Activated T-cell treated with anti-CD3 and anti-CD28 coated beads, Interleukin-2, amount 50 U/mL, for 72 hours (primary cell): ENCODE results near the gene RTL9. TPM values are rescaled to one million over a fixed set of nuclear protein-coding genes. Genes with fewer than 3 reads are reported as not detected.
"Not testable (repeated sequence)": the region's sequence is repeated elsewhere in the genome, so short reads cannot be mapped to it uniquely, and the experiment has no call there.

Source experiments
- ATAC-seq, 2 donors: fragments of 150-1000 bp; cut with Tn5 transposase; replicated peaks in 1 of 2; 2 replicates each; pipeline ENCODE4 v1.10.0; 2021; ENCODE audit warnings: moderate library complexity in 2 of 2, mild to moderate bottlenecking in 1 of 2
- DNase-seq, 2 donors: peaks; one replicate each; pipeline ENCODE4 v3.0.0; 2021 to 2022; ENCODE audit warnings: mixed read lengths in 1 of 2
- H3K27ac Mint-ChIP-seq: one replicate; pipeline ENCODE4 v1.8.0; 2022; ENCODE audit warnings: mild to moderate bottlenecking, moderate library complexity, mixed read lengths
- H3K27me3 Mint-ChIP-seq: one replicate; pipeline ENCODE4 v1.8.0; 2022; ENCODE audit warnings: low read depth, mixed read lengths
- H3K36me3 Mint-ChIP-seq, 2 donors: one replicate each; pipeline ENCODE4 v1.8.0; 2022; ENCODE audit warnings: mixed read lengths in 2 of 2, mild to moderate bottlenecking in 1 of 2; ENCODE audit not compliant: insufficient read depth in 2 of 2
- H3K4me1 Mint-ChIP-seq: one replicate; pipeline ENCODE4 v1.8.0; 2022; ENCODE audit warnings: low read depth, mixed read lengths
- H3K4me3 Mint-ChIP-seq, 2 donors: one replicate each; pipeline ENCODE4 v1.8.0; 2022; ENCODE audit warnings: mild to moderate bottlenecking in 2 of 2, mixed read lengths in 2 of 2, moderate library complexity in 2 of 2
- H3K9me3 Mint-ChIP-seq, 2 donors: one replicate each; pipeline ENCODE4 v1.8.0; 2022; ENCODE audit warnings: mixed read lengths in 2 of 2
- total RNA-seq, 2 donors: library from RNA; stranded (reverse); gene quantifications; one replicate each; pipeline ENCODE4 v1.2.3, GENCODE V29; 2022

Gene RTL9
- total RNA-seq, 2 donors from 2014 or later = 0.07 to 0.14 TPM

- ATAC-seq (no peak), DNase-seq (no peak)
- Mint-ChIP-seq H3K36me3 (no peaks in the 10 kb centered on the region), H3K4me1 (no peaks in the 10 kb centered on the region), H3K4me3 (no peak overlapping the region), H3K27ac (peak overlapping the region; percentile 74), H3K27me3 (peaks cover 42% of the 10 kb centered on the region), H3K9me3 (no peaks in the 10 kb centered on the region)
Observed at GRCh38 chrX:110402091-110402849, 43.6 kb downstream of the RTL9 start.

- no peaks in the 10 kb centered on the region for H3K4me1 Mint-ChIP-seq
- no peak for ATAC-seq
Observed at GRCh38 chrX:110402850-110403221, 44.2 kb downstream of the RTL9 start.

GRCh38 chrX:110403441-110404238, 45.0 kb downstream of the RTL9 start:
- DNase-seq (no peak), ATAC-seq (no peak)
- Mint-ChIP-seq H3K27me3 (peaks cover 49% of the 10 kb centered on the region), H3K4me3 (no peak overlapping the region), H3K9me3 (no peaks in the 10 kb centered on the region), H3K4me1 (no peaks in the 10 kb centered on the region), H3K36me3 (no peaks in the 10 kb centered on the region), H3K27ac (no peak overlapping the region)

More at GRCh38 chrX:110402850-110403221, 44.2 kb downstream of the RTL9 start:
- Mint-ChIP-seq H3K9me3 (no peaks in the 10 kb centered on the region), H3K4me3 (no peak overlapping the region), H3K27me3 (peaks cover 45% of the 10 kb centered on the region), H3K36me3 (no peaks in the 10 kb centered on the region), H3K27ac (no peak overlapping the region)
- DNase-seq = no peak

- DNase-seq (no peak), ATAC-seq (no peak)
- H3K27me3 Mint-ChIP-seq = peaks cover 52% of the 10 kb centered on the region
- no peaks in the 10 kb centered on the region for H3K4me1 Mint-ChIP-seq
- no peak overlapping the region for H3K27ac Mint-ChIP-seq
- H3K4me3 Mint-ChIP-seq = no peak overlapping the region
- no peaks in the 10 kb centered on the region for H3K36me3 Mint-ChIP-seq
- H3K9me3 Mint-ChIP-seq = no peaks in the 10 kb centered on the region
Observed at GRCh38 chrX:110404376-110404775, 45.7 kb downstream of the RTL9 start.

GRCh38 chrX:110406250-110406649, 47.6 kb downstream of the RTL9 start:
- H3K4me1 Mint-ChIP-seq, DNase-seq, H3K27ac Mint-ChIP-seq, H3K36me3 Mint-ChIP-seq, H3K4me3 Mint-ChIP-seq, H3K9me3 Mint-ChIP-seq, ATAC-seq: not testable (repeated sequence)
- peaks cover 59% of the 10 kb centered on the region for H3K27me3 Mint-ChIP-seq

GRCh38 chrX:110406822-110407221, 48.2 kb downstream of the RTL9 start:
- Mint-ChIP-seq H3K4me1 (peaks cover 6% of the 10 kb centered on the region), H3K36me3 (no peaks in the 10 kb centered on the region), H3K9me3 (no peaks in the 10 kb centered on the region), H3K27ac (no peak overlapping the region), H3K27me3 (peaks cover 59% of the 10 kb centered on the region), H3K4me3 (no peak overlapping the region)
- DNase-seq (no peak), ATAC-seq (no peak)

GRCh38 chrX:110407910-110408545, 49.4 kb downstream of the RTL9 start:
- ATAC-seq = peak; percentile 41 to 62
- peaks cover 61% of the 10 kb centered on the region for H3K27me3 Mint-ChIP-seq
- H3K4me3 Mint-ChIP-seq = no peak overlapping the region
- no peaks in the 10 kb centered on the region for H3K9me3 Mint-ChIP-seq
- peak; percentile 49 to 51 for DNase-seq
- no peak overlapping the region for H3K27ac Mint-ChIP-seq
- no peaks in the 10 kb centered on the region for H3K36me3 Mint-ChIP-seq
- peaks cover 8% of the 10 kb centered on the region for H3K4me1 Mint-ChIP-seq

Other genes with a start within 250 kb of the RTL9 start
- 10 to 100 TPM; 12.8 to 15.9 TPM for gene AMMECR1, start 40.8 kb upstream of the RTL9 start, total RNA-seq